HepG2 (cell line): ENCODE measurements around the gene DDAH2. TPM values are rescaled to one million over a fixed set of nuclear protein-coding genes. Genes with fewer than 3 reads are reported as not detected.

Experiments used
- AGO1 ChIP-seq: fragments of 200-400 bp; formaldehyde crosslinking; IDR thresholded peaks from 2 replicates; pipeline ENCODE4 v1.6.1; 2017; ENCODE audit warnings: mild to moderate bottlenecking, low read depth, low read length, moderate library complexity; ENCODE audit not compliant: poor library complexity, severe bottlenecking
- ATF7 ChIP-seq, 2 experiments: fragments of 450-650 bp in 1 of 2; sonication (generic) in 1 of 2; formaldehyde crosslinking in 1 of 2; IDR thresholded peaks; 2 replicates each; pipeline versions ENCODE4 v1.4.0 to v1.6.1; 2016 to 2020; ENCODE audit warnings: antibody characterized with exemption in 1 of 2, mild to moderate bottlenecking in 1 of 2, missing genetic modification reagents in 1 of 2
- CREB3 ChIP-seq: sonication (generic); formaldehyde crosslinking; IDR thresholded peaks from 2 replicates; pipeline ENCODE4 v1.5.0; 2020; ENCODE audit warnings: missing genetic modification reagents
- ELF1 ChIP-seq: sonication (generic); formaldehyde crosslinking; IDR thresholded peaks from 2 replicates; pipeline ENCODE4 v1.4.0; 2020; ENCODE audit warnings: missing genetic modification reagents
- FOXJ3 ChIP-seq: sonication (generic); formaldehyde crosslinking; IDR thresholded peaks from 2 replicates; pipeline ENCODE4 v1.4.0; 2020; ENCODE audit warnings: missing genetic modification reagents, mild to moderate bottlenecking, borderline replicate concordance
- IRX3 ChIP-seq: sonication (generic); formaldehyde crosslinking; IDR thresholded peaks from 2 replicates; pipeline ENCODE4 v1.8.1; 2023; ENCODE audit warnings: mild to moderate bottlenecking, low read depth, missing genetic modification reagents, borderline replicate concordance
- LRRFIP1 ChIP-seq: sonication (generic); formaldehyde crosslinking; conservative IDR thresholded peaks from 2 replicates; pipeline ENCODE4 v1.4.0; 2020; ENCODE audit warnings: missing genetic modification reagents
- MTA3 ChIP-seq: sonication (generic); formaldehyde crosslinking; IDR thresholded peaks from 2 replicates; pipeline ENCODE4 v1.4.0; 2020; ENCODE audit warnings: missing genetic modification reagents
- PTBP1 ChIP-seq: fragments of 200-400 bp; formaldehyde crosslinking; IDR thresholded peaks from 2 replicates; pipeline ENCODE4 v1.6.1; 2018; ENCODE audit warnings: low read length, low read depth; ENCODE audit not compliant: poor library complexity, severe bottlenecking
- SNAPC5 ChIP-seq: sonication (generic); formaldehyde crosslinking; IDR thresholded peaks from 2 replicates; pipeline ENCODE4 v1.8.1; 2023; ENCODE audit warnings: mild to moderate bottlenecking, missing genetic modification reagents, borderline replicate concordance
- TBX2 ChIP-seq: sonication (generic); formaldehyde crosslinking; IDR thresholded peaks from 2 replicates; pipeline ENCODE4 v1.5.0; 2020; ENCODE audit warnings: missing genetic modification reagents, mild to moderate bottlenecking, borderline replicate concordance
- THYN1 ChIP-seq: sonication (generic); formaldehyde crosslinking; IDR thresholded peaks from 2 replicates; pipeline ENCODE4 v1.8.1; 2023; ENCODE audit warnings: low read depth, mild to moderate bottlenecking, moderate library complexity, missing genetic modification reagents, borderline replicate concordance
- TRIM24 ChIP-seq: sonication (generic); formaldehyde crosslinking; IDR thresholded peaks from 2 replicates; pipeline ENCODE4 v1.8.0; 2022; ENCODE audit warnings: mild to moderate bottlenecking, missing genetic modification reagents
- ZC3H4 ChIP-seq: sonication (generic); formaldehyde crosslinking; IDR thresholded peaks from 2 replicates; pipeline ENCODE4 v1.4.0; 2020; ENCODE audit warnings: missing genetic modification reagents, borderline replicate concordance
- ZNF230 ChIP-seq: sonication (generic); formaldehyde crosslinking; IDR thresholded peaks from 2 replicates; pipeline ENCODE4 v1.4.0; 2020; ENCODE audit warnings: mild to moderate bottlenecking, missing genetic modification reagents
- ZNF329 ChIP-seq: sonication (generic); formaldehyde crosslinking; IDR thresholded peaks from 2 replicates; pipeline ENCODE4 v1.9.0; 2021; ENCODE audit warnings: low read depth, mild to moderate bottlenecking, missing genetic modification reagents
- ZNF503 ChIP-seq: sonication (generic); formaldehyde crosslinking; IDR thresholded peaks from 2 replicates; pipeline ENCODE4 v1.4.0; 2020; ENCODE audit warnings: missing genetic modification reagents
- ZNF619 ChIP-seq: sonication (generic); formaldehyde crosslinking; IDR thresholded peaks from 2 replicates; pipeline ENCODE4 v1.4.0; 2020; ENCODE audit warnings: mild to moderate bottlenecking, missing genetic modification reagents
- ZNF879 ChIP-seq: sonication (generic); formaldehyde crosslinking; IDR thresholded peaks from 2 replicates; pipeline ENCODE4 v1.8.1; 2023; ENCODE audit warnings: missing genetic modification reagents
- polyA plus RNA-seq, 8 experiments: library from polyadenylated mRNA; depleted of rRNA in 3 of 8; stranded (reverse) in 7 of 8; unstranded in 1 of 8; fragments of >200 nt; fragmentation: Illumina TruSeq in 4 of 8; extraction: Trizol in 4 of 8; gene quantifications; 2 replicates each; pipeline versions ENCODE4 v1.2.1 to v1.2.3, GENCODE V29; 2011 to 2016; ENCODE audit warnings: low read depth in 4 of 8, missing spikeins in 1 of 8, mixed read lengths in 1 of 8; ENCODE audit not compliant: insufficient read depth in 1 of 8
- total RNA-seq, 5 experiments: library from RNA; depleted of rRNA; stranded (reverse); fragments of >200 nt; fragmentation: Illumina TruSeq; extraction: Trizol; gene quantifications; 2 replicates each; pipeline ENCODE4 v1.2.3, GENCODE V29; 2016; ENCODE audit warnings: low read depth in 1 of 5
- TF ChIP-seq, protein P1 (sequence below): sonication (generic); formaldehyde crosslinking; IDR thresholded peaks from 2 replicates; pipeline ENCODE4 v1.5.0; 2020; ENCODE audit warnings: mild to moderate bottlenecking, missing genetic modification reagents, moderate library complexity

Gene DDAH2
- total and polyA plus RNA-seq, 2 of the 13 experiments (the other 11 are each of a cell fraction or from before 2014, with no cell fraction given), result 16.4 to 21.1 TPM

DNA sequence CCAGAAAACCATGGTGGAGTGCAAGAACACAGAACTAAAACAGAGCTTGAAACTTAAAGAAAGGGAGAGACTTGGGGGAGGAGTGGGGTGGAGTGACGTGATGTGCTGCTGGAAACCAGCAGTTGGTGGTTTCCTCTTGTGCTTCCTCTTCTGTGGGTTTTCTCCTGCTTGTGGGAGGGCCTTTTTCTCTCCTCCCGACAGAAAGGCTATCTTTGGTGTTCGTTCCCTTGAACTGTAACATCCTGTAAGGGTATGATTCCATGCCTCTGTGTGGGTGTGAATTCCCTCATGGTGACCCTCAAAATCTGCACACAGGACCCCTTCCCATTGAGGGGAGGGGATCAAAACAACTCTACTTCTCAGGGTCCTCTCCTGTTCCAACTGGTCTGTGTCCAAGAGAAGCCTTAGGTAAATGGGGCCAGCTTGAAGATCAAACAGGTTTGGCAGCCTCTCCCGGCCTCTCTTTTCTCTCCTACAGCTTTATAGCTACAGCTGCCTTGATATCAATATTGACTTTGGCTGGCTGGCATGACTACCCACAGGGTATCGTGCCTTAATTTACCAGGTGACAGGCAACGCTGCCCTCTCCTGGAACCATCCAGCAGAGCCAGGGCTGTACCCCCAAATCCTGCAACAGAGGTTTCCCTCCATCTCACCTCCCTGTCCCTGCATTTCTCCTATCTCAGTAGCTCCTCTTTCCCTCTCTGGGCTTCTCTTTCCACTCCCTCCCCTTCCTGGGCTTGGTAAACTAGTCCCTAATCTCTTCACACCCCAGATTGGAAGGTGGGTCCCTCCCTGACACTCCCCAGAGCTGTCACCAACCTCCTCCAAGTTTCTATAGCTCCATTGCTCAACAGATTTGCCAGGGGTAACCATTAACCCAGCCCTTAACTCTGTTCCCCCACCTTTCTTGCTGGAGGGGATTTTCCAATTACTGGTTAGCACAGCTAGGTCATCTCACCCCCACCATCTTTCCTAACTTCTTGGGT is 9.2 kb upstream of the DDAH2 start (continued):
- no peak; the same call in 1 of the 2 replicates for TF ChIP-seq ATF7 (IDR thresholded peaks at IDR 0.05)
- no peak for TF ChIP-seq ATF7 (CRISPR knock-in tag; IDR thresholded peaks at IDR 0.05)
- TF ChIP-seq ZC3H4 (CRISPR knock-in tag), result no peak; the same call in none of the 2 replicates
- no peak; the same call in 1 of the 2 replicates for TF ChIP-seq FOXJ3 (CRISPR knock-in tag)
- no peak for TF ChIP-seq MTA3
- no peak for TF ChIP-seq AGO1
- TF ChIP-seq PTBP1, result no peak
- TF ChIP-seq TRIM24 (CRISPR knock-in tag), result no peak
- peak; percentile 31; the same call in 1 of the 2 replicates for TF ChIP-seq ELF1 (CRISPR knock-in tag)
- peak; percentile 97 for TF ChIP-seq ZNF503 (CRISPR knock-in tag)
- TF ChIP-seq ZNF230 (CRISPR knock-in tag), result 0 out of 2 replicates have a peak, but pooled peaks have one; percentile 22
- no peak; the same call in 1 of the 2 replicates for TF ChIP-seq CREB3 (CRISPR knock-in tag)
- peak; percentile 76; the same call in 1 of the 2 replicates for TF ChIP-seq IRX3 (CRISPR knock-in tag)
- TF ChIP-seq ZNF879, result no peak
- no peak for TF ChIP-seq ZNF329 (CRISPR knock-in tag)
- no peak for TF ChIP-seq LRRFIP1 (CRISPR knock-in tag)
- no peak for TF ChIP-seq THYN1 (CRISPR knock-in tag)
- TF ChIP-seq, protein P1, sequence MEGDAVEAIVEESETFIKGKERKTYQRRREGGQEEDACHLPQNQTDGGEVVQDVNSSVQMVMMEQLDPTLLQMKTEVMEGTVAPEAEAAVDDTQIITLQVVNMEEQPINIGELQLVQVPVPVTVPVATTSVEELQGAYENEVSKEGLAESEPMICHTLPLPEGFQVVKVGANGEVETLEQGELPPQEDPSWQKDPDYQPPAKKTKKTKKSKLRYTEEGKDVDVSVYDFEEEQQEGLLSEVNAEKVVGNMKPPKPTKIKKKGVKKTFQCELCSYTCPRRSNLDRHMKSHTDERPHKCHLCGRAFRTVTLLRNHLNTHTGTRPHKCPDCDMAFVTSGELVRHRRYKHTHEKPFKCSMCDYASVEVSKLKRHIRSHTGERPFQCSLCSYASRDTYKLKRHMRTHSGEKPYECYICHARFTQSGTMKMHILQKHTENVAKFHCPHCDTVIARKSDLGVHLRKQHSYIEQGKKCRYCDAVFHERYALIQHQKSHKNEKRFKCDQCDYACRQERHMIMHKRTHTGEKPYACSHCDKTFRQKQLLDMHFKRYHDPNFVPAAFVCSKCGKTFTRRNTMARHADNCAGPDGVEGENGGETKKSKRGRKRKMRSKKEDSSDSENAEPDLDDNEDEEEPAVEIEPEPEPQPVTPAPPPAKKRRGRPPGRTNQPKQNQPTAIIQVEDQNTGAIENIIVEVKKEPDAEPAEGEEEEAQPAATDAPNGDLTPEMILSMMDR (CRISPR knock-in tag), result peak; percentile 44
- TF ChIP-seq SNAPC5 (CRISPR knock-in tag), result peak; percentile 87; the same call in 1 of the 2 replicates
- TF ChIP-seq ZNF619 (CRISPR knock-in tag), result 0 out of 2 replicates have a peak, but pooled peaks have one; percentile 54
- TF ChIP-seq TBX2, result peak; percentile 100
